Astrocyte (in vitro differentiated cells and primary cell): ENCODE measurements around the gene ACTR5.

ENCODE experiments used
- EZH2 ChIP-seq: IDR thresholded peaks from 2 replicates; pipeline ENCODE4 v1.6.1; 2012; ENCODE audit warnings: mild to moderate bottlenecking, low read length, inconsistent platforms; ENCODE audit not compliant: insufficient read depth
- TF ChIP-seq, protein P1 (sequence below): IDR thresholded peaks from 2 replicates; pipeline ENCODE4 v1.5.1; 2011; ENCODE audit warnings: low read depth, mild to moderate bottlenecking, inconsistent platforms, low read length, moderate library complexity; ENCODE audit not compliant: insufficient read depth

DNA sequence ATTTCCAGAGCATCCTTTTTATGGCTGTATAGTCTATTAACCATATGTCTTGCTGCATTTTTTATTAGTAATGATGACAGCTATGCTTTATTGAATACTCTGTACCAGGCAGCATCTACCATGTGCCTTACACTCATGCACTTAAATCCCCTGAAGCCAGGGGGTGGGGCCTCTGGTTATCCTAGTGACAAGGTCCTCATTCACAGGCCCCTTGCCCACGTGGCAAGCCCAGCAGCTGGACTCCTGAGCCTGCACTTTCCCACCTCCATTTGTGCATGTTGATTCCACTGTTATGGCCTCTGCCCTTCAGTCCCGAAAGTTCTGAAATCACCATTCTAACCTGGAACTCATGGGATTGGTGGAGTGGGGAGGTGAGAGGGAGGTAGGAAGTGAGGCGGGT is 22.3 kb downstream of the ACTR5 start:
- TF ChIP-seq, protein P1, sequence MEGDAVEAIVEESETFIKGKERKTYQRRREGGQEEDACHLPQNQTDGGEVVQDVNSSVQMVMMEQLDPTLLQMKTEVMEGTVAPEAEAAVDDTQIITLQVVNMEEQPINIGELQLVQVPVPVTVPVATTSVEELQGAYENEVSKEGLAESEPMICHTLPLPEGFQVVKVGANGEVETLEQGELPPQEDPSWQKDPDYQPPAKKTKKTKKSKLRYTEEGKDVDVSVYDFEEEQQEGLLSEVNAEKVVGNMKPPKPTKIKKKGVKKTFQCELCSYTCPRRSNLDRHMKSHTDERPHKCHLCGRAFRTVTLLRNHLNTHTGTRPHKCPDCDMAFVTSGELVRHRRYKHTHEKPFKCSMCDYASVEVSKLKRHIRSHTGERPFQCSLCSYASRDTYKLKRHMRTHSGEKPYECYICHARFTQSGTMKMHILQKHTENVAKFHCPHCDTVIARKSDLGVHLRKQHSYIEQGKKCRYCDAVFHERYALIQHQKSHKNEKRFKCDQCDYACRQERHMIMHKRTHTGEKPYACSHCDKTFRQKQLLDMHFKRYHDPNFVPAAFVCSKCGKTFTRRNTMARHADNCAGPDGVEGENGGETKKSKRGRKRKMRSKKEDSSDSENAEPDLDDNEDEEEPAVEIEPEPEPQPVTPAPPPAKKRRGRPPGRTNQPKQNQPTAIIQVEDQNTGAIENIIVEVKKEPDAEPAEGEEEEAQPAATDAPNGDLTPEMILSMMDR: no peak
- TF ChIP-seq EZH2: no peak
